Stimulated activated CD8-positive, alpha-beta memory T cell treated with anti-CD3 and anti-CD28 coated beads, Interleukin-7, amount 100 ng/mL, for 48 hours (primary cell): ENCODE results near the gene FBH1.
"Not testable (repeated sequence)": the region's sequence is repeated elsewhere in the genome, so short reads cannot be mapped to it uniquely, and the experiment has no call there.

Experiments
- DNase-seq, 2 donors: peaks; one replicate each; pipeline ENCODE4 v3.0.0-alpha.2; 2020; ENCODE audit warnings: low read depth in 1 of 2; ENCODE audit errors: extremely low read depth in 1 of 2

FBH1 gene

GRCh38 chr10:5956146-5956936 lies 66.3 kb downstream of the FBH1 start:
- no peak for DNase-seq

DNA sequence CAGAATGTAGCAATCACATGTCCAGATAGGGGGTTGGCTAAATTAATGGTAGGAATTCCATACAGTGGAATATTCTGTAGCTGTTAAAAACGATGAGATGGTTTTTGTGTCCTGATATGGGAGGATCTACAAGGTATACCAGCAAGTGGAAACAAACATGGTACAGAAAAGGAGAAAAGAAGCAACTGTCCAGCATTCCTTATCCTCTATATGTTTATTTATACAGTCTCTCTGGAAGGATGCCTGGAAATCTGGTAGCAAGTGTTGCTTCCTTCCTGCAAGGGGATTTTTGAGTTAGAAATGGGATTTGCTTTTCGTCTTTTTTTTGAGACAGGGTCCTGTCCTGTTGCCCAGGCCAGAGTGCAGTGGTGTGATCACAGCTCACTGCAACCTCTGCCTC lies 68.0 kb downstream of the FBH1 start:
- no peak for DNase-seq

- no peak for DNase-seq
Observed at GRCh38 chr10:5958675-5959074, 68.6 kb downstream of the FBH1 start.

- no peak for DNase-seq
Observed at GRCh38 chr10:5959142-5959541, 69.1 kb downstream of the FBH1 start.

DNA sequence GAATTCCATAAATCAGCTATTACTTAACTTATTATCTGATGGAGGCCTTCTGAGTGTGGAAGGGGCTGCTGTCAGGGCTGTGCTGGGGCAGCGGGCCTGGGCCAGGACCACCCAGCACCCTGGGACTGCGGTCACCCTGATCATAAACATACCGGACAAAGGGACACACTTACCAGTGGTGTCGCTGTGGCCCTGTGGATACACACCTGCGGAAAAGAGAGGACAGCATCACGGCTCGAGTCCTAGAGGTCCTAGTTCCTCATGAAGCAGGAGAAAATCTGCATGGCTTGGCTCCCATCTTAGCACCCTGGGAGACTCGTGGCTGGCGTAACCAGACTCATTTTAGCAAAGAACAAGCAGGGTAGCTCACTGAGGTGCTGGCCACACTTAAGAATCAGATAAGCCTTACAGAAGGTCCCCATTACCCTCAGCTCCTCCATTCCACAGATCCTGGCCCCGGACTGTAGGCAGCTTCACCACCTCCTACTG lies 69.6 kb downstream of the FBH1 start:
- DNase-seq = no peak

DNA sequence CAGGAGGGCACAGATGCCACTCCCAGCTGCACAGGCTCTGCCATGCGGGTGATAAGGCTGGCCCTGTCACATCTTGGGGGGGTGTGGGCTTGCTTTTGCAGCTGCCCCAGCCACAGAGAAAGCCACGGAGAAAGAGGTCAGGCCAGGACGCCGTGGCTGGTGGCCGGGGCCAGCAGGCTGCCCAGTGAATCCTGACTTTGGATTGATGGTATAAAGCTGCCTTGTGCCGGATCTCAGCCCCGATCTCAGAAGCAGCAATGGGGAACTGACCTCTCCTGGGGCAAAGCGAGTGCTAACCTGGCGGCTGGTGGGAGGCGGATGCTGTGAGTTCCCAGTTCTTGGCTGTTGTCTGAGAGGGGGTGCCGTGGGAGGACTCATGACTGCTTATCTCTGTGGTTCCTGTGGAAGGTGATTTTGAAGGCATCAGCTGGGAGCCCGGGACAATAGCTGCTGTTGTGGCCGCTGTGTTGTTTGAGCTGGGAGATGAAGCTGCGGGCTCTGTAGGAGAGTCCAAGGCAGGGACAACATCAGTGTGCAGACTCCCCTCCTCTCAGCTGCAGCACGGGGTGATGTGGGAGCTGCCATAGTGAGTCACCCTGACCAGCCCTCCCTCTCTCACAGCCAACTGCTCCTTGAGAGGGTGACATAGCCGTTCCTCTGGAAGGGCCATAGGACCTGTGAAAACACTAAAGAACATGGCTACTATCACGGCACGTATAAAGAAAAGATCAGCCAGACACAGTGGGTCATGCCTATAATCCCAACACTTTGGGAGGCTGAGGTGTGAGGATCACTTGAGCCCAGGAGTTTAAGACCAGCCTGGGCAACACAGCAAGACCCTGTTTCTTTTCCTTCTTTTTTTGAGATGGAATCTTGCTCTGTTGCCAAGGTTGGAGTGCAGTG lies 70.3 kb downstream of the FBH1 start:
- DNase-seq = no peak

GRCh38 chr10:5960973-5961275 lies 70.9 kb downstream of the FBH1 start:
- not testable (repeated sequence) for DNase-seq

GRCh38 chr10:5961405-5962100 lies 71.5 kb downstream of the FBH1 start:
- no peak for DNase-seq

- not testable (repeated sequence) for DNase-seq
Observed at GRCh38 chr10:5962358-5962940, 72.4 kb downstream of the FBH1 start.

DNA sequence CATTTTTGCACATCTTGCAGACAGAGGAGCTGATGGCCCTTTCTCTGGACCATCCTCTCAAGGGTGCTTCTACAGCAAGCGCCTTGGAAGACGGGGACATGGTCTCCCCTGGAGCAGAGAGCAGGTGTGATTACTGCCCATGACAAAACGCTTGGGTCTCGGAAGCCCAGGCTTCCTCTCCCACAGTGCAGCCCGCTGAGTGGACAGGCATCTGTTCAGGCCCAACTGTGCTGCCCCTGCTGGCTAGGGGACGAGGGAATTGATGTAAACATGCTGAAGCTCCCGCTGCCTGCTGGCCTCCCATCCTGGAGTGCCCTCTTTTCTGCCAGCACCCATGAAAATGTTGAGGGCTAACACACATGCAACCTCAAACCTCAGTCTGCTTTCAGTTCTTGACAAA lies 73.0 kb downstream of the FBH1 start:
- DNase-seq = no peak

GRCh38 chr10:5963591-5963990 lies 73.5 kb downstream of the FBH1 start:
- no peak for DNase-seq

DNA sequence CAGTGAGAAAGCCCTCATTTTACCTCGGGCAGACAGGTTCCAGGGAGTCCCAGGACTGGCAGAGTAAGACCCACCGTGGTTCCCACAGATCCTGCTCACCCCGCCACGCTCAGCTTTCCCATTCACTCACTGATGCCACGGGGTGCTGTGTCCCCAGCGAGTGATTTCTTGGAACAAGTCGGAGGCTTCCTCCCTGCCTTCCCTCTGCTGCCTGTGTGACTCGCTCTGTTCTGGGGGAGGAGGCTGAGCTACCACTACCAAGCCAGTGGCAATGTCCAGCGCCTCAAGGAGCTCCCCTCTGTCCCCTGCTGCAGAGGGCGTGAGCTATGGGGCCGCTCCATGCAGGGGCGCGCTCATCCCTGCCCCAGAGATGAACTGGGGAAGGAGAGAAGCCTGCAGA lies 74.7 kb downstream of the FBH1 start:
- DNase-seq = no peak

DNA sequence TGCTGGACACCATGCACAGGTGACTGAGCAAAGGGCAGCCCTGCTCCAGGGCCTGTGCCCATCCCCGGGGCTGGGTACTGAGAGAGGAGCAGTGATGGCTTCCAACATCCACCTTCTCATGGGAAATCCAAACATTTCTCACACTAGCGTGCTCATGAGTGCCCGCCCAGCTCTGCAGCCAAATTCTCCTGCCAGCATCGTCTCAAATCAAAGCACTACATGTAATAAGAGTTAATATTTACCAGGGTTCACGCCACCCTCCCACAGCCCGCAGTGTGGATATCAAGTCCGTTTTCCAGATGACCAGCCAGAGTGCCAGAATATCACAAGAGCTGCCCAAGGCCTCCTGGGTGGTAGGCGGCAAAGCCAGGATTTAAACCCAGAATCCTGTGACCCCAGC lies 75.2 kb downstream of the FBH1 start:
- DNase-seq = no peak

DNA sequence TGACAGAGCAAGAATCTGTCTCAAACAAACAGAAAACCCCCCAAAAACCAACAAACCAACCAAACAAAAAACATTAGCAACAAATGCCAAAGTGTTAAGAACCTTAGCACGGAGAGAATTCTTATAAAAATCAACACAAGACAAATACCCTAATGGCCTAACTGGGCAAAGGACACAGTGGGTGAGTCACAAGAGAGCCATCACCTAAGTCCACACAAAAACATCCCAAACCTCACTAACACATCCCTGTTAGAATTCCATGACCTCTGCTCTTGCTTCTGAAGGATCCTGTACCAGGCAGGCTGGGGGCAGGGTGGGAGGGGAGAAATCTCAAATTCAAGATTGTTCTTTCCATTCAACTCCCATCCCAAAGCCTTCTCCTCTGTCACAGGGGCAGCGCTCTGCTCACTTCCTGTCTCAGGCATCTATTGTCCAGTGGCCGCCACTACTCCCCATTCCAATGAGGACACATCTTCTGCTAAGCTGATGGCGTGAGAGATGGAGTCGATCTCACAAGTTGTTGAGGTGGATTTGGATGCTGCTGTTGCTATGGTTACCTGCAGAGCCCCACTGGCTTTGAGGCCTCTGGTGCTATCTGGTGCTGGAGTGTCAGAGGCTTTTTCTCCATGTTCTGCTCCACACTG lies 78.1 kb downstream of the FBH1 start:
- DNase-seq = no peak

GRCh38 chr10:5968681-5969453 lies 78.8 kb downstream of the FBH1 start:
- DNase-seq = no peak

DNA sequence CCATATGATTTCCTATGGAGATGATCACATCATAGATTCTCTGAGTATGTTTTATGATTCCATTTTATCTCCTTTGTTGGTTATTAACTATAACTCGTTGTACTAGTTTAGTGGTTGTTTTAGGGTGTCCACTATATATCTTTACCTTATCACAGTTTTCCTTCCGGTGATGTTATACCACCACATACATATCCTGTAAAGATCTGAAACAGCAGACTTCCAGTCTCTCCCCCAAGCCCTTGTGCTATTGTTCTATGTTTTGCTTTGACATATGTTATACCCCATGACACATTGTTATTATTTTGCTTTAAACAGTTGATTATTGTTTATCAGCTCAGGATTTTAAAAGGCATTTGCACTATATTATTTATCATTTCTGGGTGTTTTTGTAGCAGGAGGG lies 80.0 kb downstream of the FBH1 start:
- no peak for DNase-seq

DNA sequence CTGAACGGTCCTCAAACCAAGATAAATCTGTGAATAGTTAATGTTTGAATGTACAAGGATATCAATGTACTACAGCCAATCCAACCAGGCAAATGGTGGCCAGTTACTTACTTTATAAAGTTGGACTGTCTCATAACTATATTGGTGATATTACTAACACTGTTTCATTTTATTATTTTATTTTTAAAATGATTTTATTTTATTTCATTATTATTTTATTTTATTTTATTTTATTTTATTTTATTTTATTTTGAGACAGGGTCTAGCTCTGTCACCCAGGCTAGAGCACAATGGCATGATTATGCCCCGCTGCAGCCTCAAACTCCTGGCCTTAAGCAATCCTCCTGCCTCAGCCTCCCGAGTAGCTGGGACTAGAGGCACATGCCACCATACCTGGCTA lies 80.5 kb downstream of the FBH1 start:
- no peak for DNase-seq

DNA sequence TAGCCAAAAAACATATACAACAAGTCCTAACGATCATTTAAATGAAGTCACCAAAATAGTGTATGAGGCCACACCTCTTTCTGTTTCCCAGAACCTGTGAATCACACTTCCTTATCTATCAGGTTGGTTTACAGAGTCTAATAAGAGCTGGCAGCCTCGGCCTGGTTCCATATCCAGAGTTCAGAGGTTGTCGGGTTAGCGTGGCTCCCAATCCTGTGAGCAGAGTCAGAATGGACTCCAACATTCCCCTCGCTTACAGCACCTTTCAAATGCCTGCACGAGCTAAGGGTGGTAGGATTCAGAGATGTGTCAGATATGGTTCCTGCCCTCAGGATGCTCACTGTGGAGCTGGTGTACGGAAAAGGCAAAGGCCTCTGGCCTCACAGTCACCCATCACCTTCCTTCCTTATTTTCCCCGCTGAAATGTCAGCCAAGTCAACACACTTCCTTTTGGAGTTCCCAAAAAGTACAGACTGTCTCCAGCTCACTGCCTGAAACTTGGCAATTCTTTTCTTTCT lies 81.3 kb downstream of the FBH1 start:
- DNase-seq = no peak

GRCh38 chr10:5971886-5972285 lies 81.8 kb downstream of the FBH1 start:
- DNase-seq = no peak

DNA sequence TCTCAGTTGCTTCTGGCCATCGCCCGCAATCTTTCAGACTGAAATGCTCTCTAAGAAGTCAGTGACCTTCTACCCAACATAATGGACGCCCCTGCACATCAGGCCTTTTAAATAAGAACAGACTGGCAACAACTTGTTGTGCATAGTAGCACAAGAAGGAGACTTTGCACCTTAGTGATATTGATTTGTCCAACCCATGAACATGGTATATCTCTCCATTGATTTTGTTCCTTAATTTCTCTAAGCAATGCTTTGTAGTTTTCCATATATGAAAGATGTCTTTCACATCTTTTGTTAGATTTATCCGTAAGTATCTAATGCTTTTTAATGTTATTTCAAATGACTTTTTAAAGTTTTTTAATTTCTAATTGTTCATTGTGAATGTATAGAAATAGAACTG lies 83.0 kb downstream of the FBH1 start:
- no peak for DNase-seq
